Measurements from ENCODE around the gene STK36.

Gene STK36

DNA sequence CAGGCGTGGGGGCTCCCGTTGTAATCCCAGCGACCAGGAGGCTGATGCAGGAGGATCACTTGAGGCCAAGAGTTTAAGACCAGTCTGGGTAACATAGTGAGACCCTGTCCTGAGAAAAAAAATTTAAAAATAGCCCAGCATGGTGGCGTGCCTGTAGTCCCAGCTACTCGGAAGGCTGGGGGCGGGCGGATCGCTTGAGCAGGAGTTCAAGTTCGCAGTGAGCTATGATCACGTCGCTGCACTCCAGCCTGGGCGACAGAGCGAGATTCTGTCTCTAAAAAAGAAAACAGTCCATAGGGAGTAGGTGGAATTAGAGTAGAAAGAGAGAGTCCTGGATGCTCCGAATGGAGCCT lies 38.4 kb downstream of the STK36 start:
- TF ChIP-seq, protein P1, sequence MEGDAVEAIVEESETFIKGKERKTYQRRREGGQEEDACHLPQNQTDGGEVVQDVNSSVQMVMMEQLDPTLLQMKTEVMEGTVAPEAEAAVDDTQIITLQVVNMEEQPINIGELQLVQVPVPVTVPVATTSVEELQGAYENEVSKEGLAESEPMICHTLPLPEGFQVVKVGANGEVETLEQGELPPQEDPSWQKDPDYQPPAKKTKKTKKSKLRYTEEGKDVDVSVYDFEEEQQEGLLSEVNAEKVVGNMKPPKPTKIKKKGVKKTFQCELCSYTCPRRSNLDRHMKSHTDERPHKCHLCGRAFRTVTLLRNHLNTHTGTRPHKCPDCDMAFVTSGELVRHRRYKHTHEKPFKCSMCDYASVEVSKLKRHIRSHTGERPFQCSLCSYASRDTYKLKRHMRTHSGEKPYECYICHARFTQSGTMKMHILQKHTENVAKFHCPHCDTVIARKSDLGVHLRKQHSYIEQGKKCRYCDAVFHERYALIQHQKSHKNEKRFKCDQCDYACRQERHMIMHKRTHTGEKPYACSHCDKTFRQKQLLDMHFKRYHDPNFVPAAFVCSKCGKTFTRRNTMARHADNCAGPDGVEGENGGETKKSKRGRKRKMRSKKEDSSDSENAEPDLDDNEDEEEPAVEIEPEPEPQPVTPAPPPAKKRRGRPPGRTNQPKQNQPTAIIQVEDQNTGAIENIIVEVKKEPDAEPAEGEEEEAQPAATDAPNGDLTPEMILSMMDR (IDR thresholded peaks at IDR 0.05): no peak
- H3K27ac Mint-ChIP-seq: no peak overlapping the region
- peaks cover 16% of the 10 kb centered on the region for H3K4me1 Mint-ChIP-seq
- peak overlapping the region; percentile 99 for H3K4me3 Mint-ChIP-seq
- H3K27me3 Mint-ChIP-seq (ENCODE audit: low read depth, poor library complexity): no peaks in the 10 kb centered on the region
- no peak for DNase-seq
- H3K9me3 Mint-ChIP-seq: peaks cover 4% of the 10 kb centered on the region
- peaks cover 17% of the 10 kb centered on the region for H3K36me3 Mint-ChIP-seq (ENCODE audit: low read depth)

DNA sequence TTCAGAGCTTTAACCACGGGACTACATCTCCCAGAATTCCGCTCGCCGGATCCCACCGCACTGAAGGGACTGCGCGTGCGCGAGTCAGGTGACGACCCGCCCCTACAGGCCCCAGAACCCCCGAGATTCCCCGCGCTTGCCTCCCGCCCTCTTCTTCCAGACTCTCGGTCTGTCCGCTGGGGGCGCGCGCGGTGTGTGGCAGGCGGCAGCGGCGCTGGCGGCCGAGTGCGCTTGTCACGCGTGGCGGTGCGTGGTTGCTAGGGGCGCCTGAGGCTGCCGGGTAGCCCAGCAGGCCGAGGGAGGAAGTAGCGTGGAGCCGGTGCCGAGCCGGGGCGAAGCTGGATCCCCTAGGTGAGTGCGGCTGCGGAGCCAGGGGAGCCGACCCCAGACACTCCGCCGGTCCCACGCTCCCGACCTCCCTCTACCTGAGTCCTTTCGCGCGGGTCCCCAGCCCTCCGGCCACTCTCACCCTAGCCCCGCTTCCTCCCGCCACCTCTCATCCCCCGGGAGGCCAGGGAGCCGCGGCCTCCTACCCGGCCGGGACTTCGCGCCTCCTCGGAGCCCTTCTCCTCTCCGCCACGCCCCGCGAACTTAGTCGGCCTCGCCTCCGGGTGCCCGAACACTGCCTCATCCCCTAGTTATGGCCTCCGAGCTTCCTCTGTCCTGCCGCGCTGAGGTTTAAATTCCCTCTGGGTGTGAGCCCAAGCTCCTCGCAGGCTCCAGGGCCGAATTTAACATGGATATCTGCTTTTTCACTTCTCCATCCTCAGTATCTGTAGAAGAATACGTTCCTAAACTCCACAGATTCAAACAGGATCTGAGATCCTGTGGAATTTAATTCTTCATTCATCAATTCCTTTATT lies 39.0 kb downstream of the STK36 start, which contains the start of gene TTLL4:
TTLL4 (plus strand) TSS at position 149 of the 863 bp plus-strand sequence. CDS start 26,842 bp downstream, outside the sequence.
- Mint-ChIP-seq H3K4me3 (peak within 1 kb of the TSS; percentile 99), H3K36me3 (ENCODE audit: low read depth) (peaks cover 23% of the 10 kb centered on the region)
- TF ChIP-seq, protein P1 (IDR thresholded peaks at IDR 0.05): peak; percentile 74

DNA sequence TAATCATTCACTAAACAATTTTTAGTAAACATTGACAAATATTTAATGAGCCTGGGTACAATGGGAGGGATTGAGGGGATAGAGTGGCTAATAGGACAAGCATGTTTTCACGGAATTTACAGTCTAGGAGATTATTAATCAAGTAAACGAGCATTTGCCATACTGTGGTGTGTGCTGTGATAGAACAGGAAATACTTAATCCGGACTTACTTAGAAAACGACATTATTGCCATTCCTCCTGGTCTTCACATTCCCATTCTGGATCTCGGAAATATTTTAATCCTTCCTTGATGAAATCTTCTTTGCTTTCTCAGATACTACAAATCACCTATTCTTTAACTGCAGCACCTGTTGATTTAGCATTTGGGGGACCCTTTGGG lies 39.7 kb downstream of the STK36 start:
- peaks cover 4% of the 10 kb centered on the region for H3K9me3 Mint-ChIP-seq
- H3K27ac Mint-ChIP-seq: peak overlapping the region; percentile 83
- H3K4me1 Mint-ChIP-seq: peaks cover 16% of the 10 kb centered on the region
- DNase-seq: no peak
- H3K36me3 Mint-ChIP-seq (ENCODE audit: low read depth): peaks cover 26% of the 10 kb centered on the region
- H3K27me3 Mint-ChIP-seq (ENCODE audit: low read depth, poor library complexity): no peaks in the 10 kb centered on the region
- TF ChIP-seq, protein P1 (IDR thresholded peaks at IDR 0.05): no peak
- H3K4me3 Mint-ChIP-seq: peak overlapping the region; percentile 99

More for the DNA sequence above, 39.0 kb downstream of the STK36 start, which contains the start of gene TTLL4:
- Mint-ChIP-seq H3K27ac (peak within 1 kb of the TSS; percentile 83), H3K4me1 (peaks cover 16% of the 10 kb centered on the region), H3K9me3 (peaks cover 4% of the 10 kb centered on the region), H3K27me3 (ENCODE audit: low read depth, poor library complexity) (no peaks in the 10 kb centered on the region)
- DNase-seq: peak; percentile 99

DNA sequence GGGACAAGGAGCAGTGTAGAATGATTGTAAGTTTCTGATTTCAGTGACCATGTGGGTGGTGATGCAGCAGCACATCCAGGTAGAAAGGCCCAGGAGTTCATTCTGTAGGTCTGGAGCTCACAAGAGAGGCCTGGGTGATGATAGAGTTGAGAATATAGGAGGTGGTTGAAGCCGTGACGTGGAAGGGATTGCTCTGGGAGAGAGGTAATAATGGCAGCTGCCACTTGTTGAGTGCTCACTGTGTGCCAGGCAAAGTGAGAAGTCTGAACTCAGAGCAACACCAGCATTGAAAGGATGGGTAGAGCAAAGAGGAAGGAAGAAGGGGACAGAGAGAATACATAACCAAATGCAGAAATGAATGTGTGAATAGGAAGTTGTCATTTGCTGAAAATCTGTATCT lies 42.0 kb downstream of the STK36 start:
- Mint-ChIP-seq H3K4me1 (peaks cover 23% of the 10 kb centered on the region), H3K4me3 (no peak overlapping the region), H3K36me3 (ENCODE audit: low read depth) (peaks cover 46% of the 10 kb centered on the region), H3K27ac (no peak overlapping the region), H3K27me3 (ENCODE audit: low read depth, poor library complexity) (peaks cover 3% of the 10 kb centered on the region), H3K9me3 (no peaks in the 10 kb centered on the region)
- TF ChIP-seq, protein P1 (IDR thresholded peaks at IDR 0.05): no peak
- no peak for DNase-seq

DNA sequence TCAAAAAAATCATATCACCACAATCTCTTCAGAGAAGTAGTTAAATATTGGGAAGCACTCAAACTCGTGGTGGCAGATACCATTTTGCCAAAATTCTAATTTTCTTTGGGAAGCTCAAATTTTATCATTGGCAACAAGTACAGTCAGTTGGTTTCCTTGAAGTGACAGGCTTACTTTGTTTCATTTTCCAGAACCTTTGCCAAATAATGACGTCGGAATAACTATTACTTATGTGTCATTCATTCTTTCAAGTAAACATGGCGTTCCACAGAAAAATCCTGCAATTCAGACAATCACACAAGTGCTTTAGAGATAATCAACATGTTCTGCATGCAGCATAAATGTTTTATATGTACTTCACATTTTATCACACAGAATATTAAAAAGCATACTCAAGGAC lies 44.2 kb downstream of the STK36 start:
- no peak overlapping the region for H3K4me3 Mint-ChIP-seq

More for the DNA sequence above, 44.2 kb downstream of the STK36 start:
- TF ChIP-seq, protein P1 (IDR thresholded peaks at IDR 0.05): no peak
- Mint-ChIP-seq H3K36me3 (ENCODE audit: low read depth) (peaks cover 61% of the 10 kb centered on the region), H3K4me1 (peaks cover 35% of the 10 kb centered on the region), H3K27me3 (ENCODE audit: low read depth, poor library complexity) (peaks cover 3% of the 10 kb centered on the region), H3K27ac (no peak overlapping the region), H3K9me3 (no peaks in the 10 kb centered on the region)
- no peak for DNase-seq
